ENCODE results near the gene MAP4K5.

Gene MAP4K5

GRCh38 chr14:50381008-50381407, 151.4 kb downstream of the MAP4K5 start:
- no peak for DNase-seq (ENCODE audit: low read depth)
- H3K4me3 ChIP-seq (ENCODE audit: low read depth, low read length), result no peak overlapping the region

- no peak for DNase-seq (ENCODE audit: low read depth)
- no peak overlapping the region for H3K4me3 ChIP-seq (ENCODE audit: low read depth, low read length)
Observed at GRCh38 chr14:50380455-50380854, 151.9 kb downstream of the MAP4K5 start.

GRCh38 chr14:50379563-50379962, 152.8 kb downstream of the MAP4K5 start:
- no peak for DNase-seq (ENCODE audit: low read depth)

GRCh38 chr14:50377550-50378085, 154.8 kb downstream of the MAP4K5 start:
- no peak for DNase-seq (ENCODE audit: low read depth)
- H3K4me3 ChIP-seq (ENCODE audit: low read depth, low read length), result no peak overlapping the region

More at GRCh38 chr14:50379563-50379962, 152.8 kb downstream of the MAP4K5 start:
- no peak overlapping the region for H3K4me3 ChIP-seq (ENCODE audit: low read depth, low read length)

GRCh38 chr14:50375760-50376159, 156.6 kb downstream of the MAP4K5 start:
- no peak for DNase-seq (ENCODE audit: low read depth)

GRCh38 chr14:50373959-50374358, 158.4 kb downstream of the MAP4K5 start:
- H3K4me3 ChIP-seq (ENCODE audit: low read depth, low read length), result no peak overlapping the region
- no peak for DNase-seq (ENCODE audit: low read depth)

More at GRCh38 chr14:50375760-50376159, 156.6 kb downstream of the MAP4K5 start:
- H3K4me3 ChIP-seq (ENCODE audit: low read depth, low read length), result no peak overlapping the region

GRCh38 chr14:50371546-50371945, 160.8 kb downstream of the MAP4K5 start:
- no peak overlapping the region for H3K4me3 ChIP-seq (ENCODE audit: low read depth, low read length)
- no peak for DNase-seq (ENCODE audit: low read depth)
